GM12875 (cell line): Measurements from ENCODE around the gene DDX3X.

Experiments
- H3K4me3 ChIP-seq: one replicate; pipeline ENCODE4 v1.5.1; 2011; ENCODE audit warnings: low read depth, low read length, control low read depth
- CTCF ChIP-seq: IDR thresholded peaks from 2 replicates; pipeline ENCODE4 v1.5.1; 2011; ENCODE audit warnings: low read depth, mild to moderate bottlenecking, control low read depth, inconsistent platforms, low read length, moderate library complexity, borderline replicate concordance; ENCODE audit not compliant: insufficient read depth

DDX3X gene

GRCh38 chrX:41347186-41347585 lies 13.2 kb downstream of the DDX3X start:
- TF ChIP-seq CTCF: no peak
- no peak overlapping the region for H3K4me3 ChIP-seq

GRCh38 chrX:41348551-41348950 lies 14.6 kb downstream of the DDX3X start:
- TF ChIP-seq CTCF: no peak
- H3K4me3 ChIP-seq: no peak overlapping the region

- no peak overlapping the region for H3K4me3 ChIP-seq
- TF ChIP-seq CTCF: no peak
Observed at GRCh38 chrX:41350150-41350975, 16.4 kb downstream of the DDX3X start.

GRCh38 chrX:41350976-41351569 lies 17.1 kb downstream of the DDX3X start:
- TF ChIP-seq CTCF: no peak
- H3K4me3 ChIP-seq: no peak overlapping the region

GRCh38 chrX:41351923-41352322 lies 18.0 kb downstream of the DDX3X start:
- no peak for TF ChIP-seq CTCF
- no peak overlapping the region for H3K4me3 ChIP-seq

GRCh38 chrX:41352329-41352838 lies 18.4 kb downstream of the DDX3X start:
- H3K4me3 ChIP-seq: no peak overlapping the region
- TF ChIP-seq CTCF: no peak

- no peak for TF ChIP-seq CTCF
- H3K4me3 ChIP-seq: no peak overlapping the region
Observed at GRCh38 chrX:41353985-41354384, 20.0 kb downstream of the DDX3X start.
